Loucy (cell line): ENCODE measurements around the gene AP4B1.
A peak's percentile ranks its signal among the peaks of the same experiment; 100 is the strongest.

ENCODE experiments used
- H2AFZ ChIP-seq: fragments of 200-600 bp; sonication (generic); 2 replicates; pipeline ENCODE4 v1.6.0; 2016; ENCODE audit warnings: antibody characterized with exemption, mild to moderate bottlenecking, low read length, moderate library complexity
- H3F3A ChIP-seq: fragments of 200-600 bp; 2 replicates; pipeline ENCODE4 v1.6.0; 2016; ENCODE audit warnings: antibody characterized with exemption, low read depth, mild to moderate bottlenecking
- H3K27me3 ChIP-seq: fragments of 200-600 bp; sonication (generic); 2 replicates; pipeline ENCODE4 v1.6.1; 2014; ENCODE audit warnings: low read length, mild to moderate bottlenecking; ENCODE audit not compliant: insufficient read depth, poor library complexity, severe bottlenecking
- H3K36me3 ChIP-seq: fragments of 200-600 bp; sonication (generic); 2 replicates; pipeline ENCODE4 v1.6.1; 2016; ENCODE audit warnings: low read length; ENCODE audit not compliant: insufficient read depth
- H3K4me1 ChIP-seq: fragments of 200-600 bp; sonication (generic); 2 replicates; pipeline ENCODE4 v1.5.1; 2014; ENCODE audit warnings: low read length, mild to moderate bottlenecking; ENCODE audit not compliant: insufficient read depth, poor library complexity, severe bottlenecking
- H3K4me2 ChIP-seq: fragments of 200-600 bp; sonication (generic); 2 replicates; pipeline ENCODE4 v1.6.0; 2014; ENCODE audit warnings: antibody characterized with exemption, low read length, low read depth, mild to moderate bottlenecking; ENCODE audit not compliant: poor library complexity, severe bottlenecking
- H3K4me3 ChIP-seq: fragments of 200-600 bp; sonication (generic); 2 replicates; pipeline ENCODE4 v1.5.1; 2014; ENCODE audit warnings: low read length, mild to moderate bottlenecking, mixed read lengths; ENCODE audit not compliant: poor library complexity, severe bottlenecking
- H3K79me2 ChIP-seq: fragments of 200-600 bp; sonication (generic); 2 replicates; pipeline ENCODE4 v1.6.1; 2014; ENCODE audit warnings: low read length; ENCODE audit not compliant: insufficient read depth
- H3K9ac ChIP-seq: fragments of 200-600 bp; sonication (generic); 2 replicates; pipeline ENCODE4 v1.6.0; 2014; ENCODE audit warnings: mild to moderate bottlenecking, low read depth, low read length, moderate library complexity; ENCODE audit not compliant: poor library complexity, severe bottlenecking
- H3K9me2 ChIP-seq: fragments of 200-600 bp; sonication (generic); replicated peaks from 2 replicates; pipeline ENCODE4 v1.6.1; 2016; ENCODE audit warnings: low read depth, low read length, mixed read lengths
- H3K9me3 ChIP-seq: fragments of 200-600 bp; sonication (generic); 2 replicates; pipeline ENCODE4 v1.6.1; 2014; ENCODE audit warnings: mild to moderate bottlenecking, antibody characterized with exemption, low read length, low read depth; ENCODE audit not compliant: insufficient read depth
- H4K20me1 ChIP-seq: fragments of 200-600 bp; sonication (generic); 2 replicates; pipeline ENCODE4 v1.6.0; 2014; ENCODE audit warnings: antibody characterized with exemption, low read length, mild to moderate bottlenecking; ENCODE audit not compliant: insufficient read depth, poor library complexity, severe bottlenecking
- EZH2phosphoT487 ChIP-seq: fragments of 200-600 bp; IDR thresholded peaks from 2 replicates; pipeline ENCODE4 v1.6.1; 2018; ENCODE audit warnings: antibody characterized with exemption, mild to moderate bottlenecking, moderate library complexity, borderline replicate concordance
- TF ChIP-seq, protein P1 (sequence below): fragments of 200-600 bp; sonication (generic); conservative IDR thresholded peaks from 2 replicates; pipeline ENCODE4 v1.5.1; 2014; ENCODE audit warnings: mild to moderate bottlenecking, antibody characterized with exemption, low read length

Gene AP4B1

DNA sequence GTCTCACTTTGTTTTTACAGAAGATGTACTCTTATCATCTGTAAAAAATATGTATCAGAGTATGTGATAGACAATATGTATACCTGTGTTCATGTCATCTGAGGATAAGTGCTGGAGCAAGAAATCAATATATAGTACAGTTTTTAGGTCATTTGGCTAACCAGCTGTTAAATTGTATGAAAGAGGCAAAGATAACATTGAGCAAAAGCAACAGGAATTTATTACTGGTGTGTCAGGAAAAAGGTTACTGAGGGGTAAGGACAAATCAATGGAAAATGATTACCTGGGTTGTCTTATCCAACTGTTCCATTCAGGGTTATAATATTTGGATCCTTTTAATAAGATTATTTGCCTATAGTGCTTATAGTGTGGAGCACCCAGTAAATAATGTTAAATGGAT, 29.4 kb upstream of the AP4B1 start:
- TF ChIP-seq EZH2phosphoT487: no peak
- TF ChIP-seq, protein P1, sequence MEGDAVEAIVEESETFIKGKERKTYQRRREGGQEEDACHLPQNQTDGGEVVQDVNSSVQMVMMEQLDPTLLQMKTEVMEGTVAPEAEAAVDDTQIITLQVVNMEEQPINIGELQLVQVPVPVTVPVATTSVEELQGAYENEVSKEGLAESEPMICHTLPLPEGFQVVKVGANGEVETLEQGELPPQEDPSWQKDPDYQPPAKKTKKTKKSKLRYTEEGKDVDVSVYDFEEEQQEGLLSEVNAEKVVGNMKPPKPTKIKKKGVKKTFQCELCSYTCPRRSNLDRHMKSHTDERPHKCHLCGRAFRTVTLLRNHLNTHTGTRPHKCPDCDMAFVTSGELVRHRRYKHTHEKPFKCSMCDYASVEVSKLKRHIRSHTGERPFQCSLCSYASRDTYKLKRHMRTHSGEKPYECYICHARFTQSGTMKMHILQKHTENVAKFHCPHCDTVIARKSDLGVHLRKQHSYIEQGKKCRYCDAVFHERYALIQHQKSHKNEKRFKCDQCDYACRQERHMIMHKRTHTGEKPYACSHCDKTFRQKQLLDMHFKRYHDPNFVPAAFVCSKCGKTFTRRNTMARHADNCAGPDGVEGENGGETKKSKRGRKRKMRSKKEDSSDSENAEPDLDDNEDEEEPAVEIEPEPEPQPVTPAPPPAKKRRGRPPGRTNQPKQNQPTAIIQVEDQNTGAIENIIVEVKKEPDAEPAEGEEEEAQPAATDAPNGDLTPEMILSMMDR: no peak
- Histone ChIP-seq H3F3A (peaks cover 13% of the 10 kb centered on the region; the same call in 1 of the 2 replicates), H3K9me3 (no peaks in the 10 kb centered on the region), H4K20me1 (peaks cover 89% of the 10 kb centered on the region), H3K4me1 (peaks cover 73% of the 10 kb centered on the region), H3K9ac (peak overlapping the region; percentile 80), H2AFZ (no peak overlapping the region), H3K79me2 (peaks cover 93% of the 10 kb centered on the region), H3K4me2 (peak overlapping the region; percentile 100), H3K27me3 (no peaks in the 10 kb centered on the region), H3K9me2 (no peaks in the 10 kb centered on the region), H3K4me3 (peak overlapping the region; percentile 79), H3K36me3 (no peaks in the 10 kb centered on the region)

DNA sequence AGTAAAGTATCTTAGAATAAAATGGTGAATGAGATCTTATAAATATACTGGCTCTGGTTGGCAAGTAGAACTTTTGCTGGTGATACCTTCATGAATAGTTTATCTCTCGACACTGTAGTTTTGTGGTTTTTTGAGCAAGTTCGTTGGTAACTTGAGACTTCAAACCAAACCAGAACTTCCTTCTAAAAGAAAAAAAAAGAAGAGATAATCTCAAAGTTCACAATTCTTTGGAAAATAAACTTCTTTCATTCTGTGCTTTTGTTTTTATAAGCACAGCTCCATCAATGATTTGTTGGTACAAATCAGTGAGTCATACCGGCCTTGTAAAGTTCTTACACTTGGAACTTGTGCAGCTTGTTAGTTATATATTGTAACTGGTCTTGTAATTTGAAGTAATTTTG, 26.9 kb upstream of the AP4B1 start:
- Histone ChIP-seq H3K9ac (peak overlapping the region; percentile 80), H3K4me2 (peak overlapping the region; percentile 100), H4K20me1 (peaks cover 65% of the 10 kb centered on the region), H3K4me3 (peak overlapping the region; percentile 79), H3K4me1 (peaks cover 60% of the 10 kb centered on the region), H3K9me3 (no peaks in the 10 kb centered on the region), H3K9me2 (no peaks in the 10 kb centered on the region), H3K36me3 (no peaks in the 10 kb centered on the region), H3F3A (peaks cover 13% of the 10 kb centered on the region; the same call in 1 of the 2 replicates), H3K27me3 (no peaks in the 10 kb centered on the region), H2AFZ (no peak overlapping the region), H3K79me2 (peaks cover 67% of the 10 kb centered on the region)
- TF ChIP-seq, protein P1: no peak
- no peak for TF ChIP-seq EZH2phosphoT487

DNA sequence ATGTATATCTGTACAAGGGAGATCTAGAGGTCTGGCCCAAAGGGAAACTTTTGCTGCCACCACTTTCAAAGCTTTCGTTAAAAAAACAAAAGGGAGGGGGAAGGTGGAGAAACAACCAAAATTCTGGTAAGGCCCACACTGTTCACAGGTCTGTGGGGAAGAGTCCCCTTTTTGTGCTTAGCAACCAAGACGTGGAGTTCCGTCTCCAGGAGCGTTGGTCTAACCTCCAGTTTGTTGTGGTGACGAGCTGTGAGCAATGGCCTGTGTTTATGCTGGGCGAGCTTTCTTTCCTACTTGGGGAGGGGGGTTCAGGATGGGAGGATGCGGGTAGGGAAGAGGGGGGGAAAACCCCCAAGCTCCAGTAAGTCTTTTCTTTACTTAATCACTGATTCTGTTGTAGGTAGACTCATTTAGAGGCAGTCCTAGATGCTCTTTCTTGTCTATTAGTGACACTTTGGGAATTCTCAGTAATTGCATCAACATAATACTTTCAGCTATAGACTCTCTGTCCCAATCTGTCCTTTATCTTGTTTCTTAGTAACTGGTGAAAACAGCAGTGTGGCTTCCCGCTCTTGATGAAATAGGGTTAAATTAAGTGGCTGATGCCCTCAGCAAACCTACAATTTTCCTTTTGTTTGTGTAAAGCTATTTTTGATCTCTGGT, 26.0 kb upstream of the AP4B1 start:
- Histone ChIP-seq H3K27me3 (no peaks in the 10 kb centered on the region), H3K9ac (peak overlapping the region; percentile 80), H3K36me3 (no peaks in the 10 kb centered on the region), H3F3A (peaks cover 13% of the 10 kb centered on the region; the same call in 1 of the 2 replicates), H3K79me2 (peaks cover 59% of the 10 kb centered on the region), H3K9me3 (no peaks in the 10 kb centered on the region), H3K4me3 (peak overlapping the region; percentile 79), H3K4me1 (peaks cover 52% of the 10 kb centered on the region), H3K4me2 (peak overlapping the region; percentile 100), H2AFZ (no peak overlapping the region), H4K20me1 (peaks cover 57% of the 10 kb centered on the region), H3K9me2 (no peaks in the 10 kb centered on the region)
- no peak for TF ChIP-seq EZH2phosphoT487
- TF ChIP-seq, protein P1: no peak
